ENCODE data around the gene BUB1B.

Gene BUB1B

DNA sequence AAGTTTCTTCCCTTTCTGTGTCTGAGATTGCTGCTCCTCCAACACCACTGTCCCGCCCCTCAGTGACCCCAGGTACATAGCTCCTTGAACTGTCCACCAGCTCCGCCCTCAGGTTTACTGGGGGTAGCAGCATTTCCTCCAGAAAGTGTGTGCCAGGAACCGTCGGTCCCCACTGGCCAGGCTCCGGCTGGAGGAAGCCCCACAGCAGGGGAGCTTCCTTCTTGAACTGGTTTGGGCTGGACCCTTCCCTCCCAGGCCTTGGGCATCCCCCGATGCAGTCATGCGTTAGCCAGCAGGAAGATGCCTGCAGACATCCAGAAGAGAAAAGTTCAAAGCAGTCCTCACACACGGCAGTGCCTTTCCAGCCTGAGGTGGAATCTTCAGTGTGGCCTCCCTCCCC lies 97.7 kb downstream of the BUB1B start:
- no peak for DNase-seq

GRCh38 chr15:40259021-40259420 lies 98.2 kb downstream of the BUB1B start:
- DNase-seq: no peak

GRCh38 chr15:40263024-40263754 lies 102.3 kb downstream of the BUB1B start:
- DNase-seq: no peak

DNA sequence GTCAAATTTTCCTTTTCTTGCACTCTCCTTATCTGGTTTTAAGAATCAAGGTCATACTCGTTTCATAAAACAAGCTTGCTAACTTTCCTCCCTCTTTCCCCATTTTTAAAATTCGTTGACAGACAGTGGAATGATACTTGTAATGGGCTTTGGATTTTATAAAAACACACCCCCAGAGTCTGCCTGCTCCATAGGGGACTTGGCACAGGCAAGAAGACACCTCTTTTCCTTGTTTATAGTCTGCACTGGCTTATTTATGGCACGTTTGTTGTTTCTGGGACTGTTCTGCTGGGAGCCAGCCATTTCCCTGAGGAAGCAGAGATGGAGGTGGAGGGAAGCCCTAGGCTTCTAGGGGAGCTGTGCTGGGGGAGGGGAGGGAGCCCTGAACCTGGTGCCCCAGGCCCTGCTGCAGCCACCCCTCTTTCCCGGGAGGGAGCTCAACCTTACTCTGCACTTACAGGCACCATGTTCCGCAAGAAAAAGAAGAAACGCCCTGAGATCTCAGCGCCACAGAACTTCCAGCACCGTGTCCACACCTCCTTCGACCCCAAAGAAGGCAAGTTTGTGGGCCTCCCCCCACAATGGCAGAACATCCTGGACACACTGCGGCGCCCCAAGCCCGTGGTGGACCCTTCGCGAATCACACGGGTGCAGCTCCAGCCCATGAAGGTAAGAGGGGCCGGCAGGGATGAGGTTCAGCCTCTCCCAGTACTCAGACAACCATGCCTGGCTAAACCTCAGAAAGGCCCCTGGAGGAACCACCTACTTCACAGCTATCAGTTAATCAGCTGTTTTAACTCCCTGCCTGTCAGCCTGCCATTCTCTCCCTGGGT lies 103.7 kb downstream of the BUB1B start:
- no peak for DNase-seq

- DNase-seq: no peak
Observed at GRCh38 chr15:40265355-40265754, 104.5 kb downstream of the BUB1B start.

DNA sequence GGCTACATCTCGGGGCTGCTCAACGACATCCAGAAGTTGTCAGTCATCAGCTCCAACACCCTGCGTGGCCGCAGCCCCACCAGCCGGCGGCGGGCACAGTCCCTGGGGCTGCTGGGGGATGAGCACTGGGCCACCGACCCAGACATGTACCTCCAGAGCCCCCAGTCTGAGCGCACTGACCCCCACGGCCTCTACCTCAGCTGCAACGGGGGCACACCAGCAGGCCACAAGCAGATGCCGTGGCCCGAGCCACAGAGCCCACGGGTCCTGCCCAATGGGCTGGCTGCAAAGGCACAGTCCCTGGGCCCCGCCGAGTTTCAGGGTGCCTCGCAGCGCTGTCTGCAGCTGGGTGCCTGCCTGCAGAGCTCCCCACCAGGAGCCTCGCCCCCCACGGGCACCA lies 105.0 kb downstream of the BUB1B start:
- DNase-seq: no peak

GRCh38 chr15:40266828-40267304 lies 106.0 kb downstream of the BUB1B start:
- DNase-seq: peak; percentile 28

GRCh38 chr15:40267670-40268069 lies 106.8 kb downstream of the BUB1B start:
- no peak for DNase-seq

- DNase-seq: no peak
Observed at GRCh38 chr15:40269604-40270003, 108.7 kb downstream of the BUB1B start.

DNA sequence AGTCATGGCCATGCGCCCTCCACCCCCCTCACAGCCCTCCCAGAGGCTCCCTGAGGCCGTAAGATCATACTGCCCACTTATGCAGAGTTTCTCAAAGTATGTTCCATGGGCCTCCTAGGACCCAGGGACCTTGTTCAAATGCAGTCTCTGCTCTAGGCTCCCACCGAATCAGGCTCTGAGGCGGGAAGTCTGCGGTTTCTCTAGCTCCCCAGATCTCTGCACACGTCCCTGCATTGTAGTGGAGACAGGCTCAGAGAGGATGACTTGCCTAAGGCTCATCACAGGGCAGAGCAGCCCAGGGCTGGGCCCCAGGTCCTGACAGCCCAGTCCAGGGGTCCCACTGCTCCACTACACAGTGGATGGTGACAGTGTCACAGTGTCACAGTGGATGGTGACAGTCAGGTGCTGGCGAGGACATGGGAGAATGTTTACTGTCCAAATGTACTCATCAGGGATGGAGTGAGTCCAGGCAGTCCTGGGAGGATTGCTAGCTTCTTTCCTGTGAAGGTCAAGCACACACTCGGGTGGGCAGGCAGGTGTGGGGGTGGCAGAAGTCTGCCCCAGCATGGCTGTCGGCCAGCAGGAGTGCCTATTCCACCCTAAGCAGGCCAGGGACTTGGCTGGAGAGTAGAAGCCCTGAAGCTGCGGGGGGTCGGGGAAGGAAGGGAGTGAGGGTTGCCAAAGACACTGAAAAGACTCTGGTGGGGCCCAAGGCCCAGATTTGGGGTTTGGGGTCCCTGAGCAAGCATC lies 109.6 kb downstream of the BUB1B start:
- no peak for DNase-seq

Measured in activated CD4-positive, alpha-beta T cell treated with anti-CD3 and anti-CD28 coated beads for 48 hours (primary cell).